GM12891 (cell line): Measurements from ENCODE around the gene FARSB.

Source experiments
- PAX5 ChIP-seq: IDR thresholded peaks from 2 replicates; pipeline ENCODE4 v1.6.1; 2011; ENCODE audit warnings: low read length, moderate library complexity, mild to moderate bottlenecking; ENCODE audit not compliant: insufficient read depth, severe bottlenecking
- POLR2A ChIP-seq: IDR thresholded peaks from 2 replicates; pipeline ENCODE4 v1.6.1; 2011; ENCODE audit warnings: low read depth, low read length, control low read depth
- POLR2AphosphoS5 ChIP-seq: IDR thresholded peaks from 2 replicates; pipeline ENCODE4 v1.6.1; 2011; ENCODE audit warnings: low read depth, low read length, control low read depth
- POU2F2 ChIP-seq: IDR thresholded peaks from 2 replicates; pipeline ENCODE4 v1.6.1; 2011; ENCODE audit warnings: low read depth, mild to moderate bottlenecking, control low read depth, low read length, moderate library complexity
- SPI1 ChIP-seq: IDR thresholded peaks from 2 replicates; pipeline ENCODE4 v1.6.1; 2011; ENCODE audit warnings: low read depth, low read length, control low read depth
- TAF1 ChIP-seq: IDR thresholded peaks from 2 replicates; pipeline ENCODE4 v1.6.1; 2011; ENCODE audit warnings: low read depth, low read length, control low read depth

DNA sequence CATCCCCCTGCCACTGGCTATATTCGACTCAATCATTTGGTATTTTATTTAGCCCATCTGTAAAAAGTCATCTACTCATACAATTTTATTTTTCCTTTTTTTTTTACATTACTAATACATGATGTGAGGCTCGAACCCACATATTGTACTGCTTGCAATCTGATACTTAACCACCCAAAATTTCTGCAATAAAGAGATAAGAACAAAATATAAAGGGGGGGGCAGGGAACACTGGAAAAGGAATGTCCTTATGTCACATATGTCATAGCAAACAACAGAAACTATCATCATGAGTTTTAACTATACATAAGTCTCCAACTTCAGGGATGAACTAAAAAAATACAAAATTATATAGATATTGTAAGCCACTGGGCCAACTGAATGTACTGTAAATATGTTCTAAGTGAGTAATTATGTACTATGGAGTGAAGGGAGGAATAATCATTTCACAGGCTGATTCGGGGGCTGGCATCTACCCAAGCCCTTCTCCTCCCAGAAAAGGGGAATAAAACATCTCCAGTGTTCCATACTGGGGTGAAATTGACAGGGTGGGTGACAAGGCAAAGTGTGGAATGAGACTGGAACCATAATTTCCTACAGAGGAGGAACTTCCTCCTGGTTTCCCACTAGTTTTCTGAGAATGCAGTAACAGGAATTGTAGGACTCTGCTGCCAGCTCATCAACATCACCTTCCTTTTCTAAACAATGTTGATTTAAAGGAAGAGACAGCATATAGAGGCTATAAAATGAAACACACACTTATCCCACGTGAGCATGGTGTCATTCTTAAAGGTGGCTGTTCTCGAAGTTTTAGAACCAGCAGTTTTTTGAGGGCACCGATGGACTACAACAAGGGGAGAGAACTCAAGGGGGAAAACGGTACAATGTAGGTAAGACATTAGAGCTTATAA is 79.5 kb downstream of the FARSB start:
- TF ChIP-seq POLR2A (no peak), TAF1 (no peak), POLR2AphosphoS5 (no peak), POU2F2 (no peak), SPI1 (no peak), PAX5 (no peak)
